Neuronal stem cell (in vitro differentiated cells): ENCODE data around the gene GLDN.
"Not testable (repeated sequence)": the region's sequence is repeated elsewhere in the genome, so short reads cannot be mapped to it uniquely, and the experiment has no call there.

Experiments
- DNase-seq: peaks from one replicate; pipeline ENCODE4 v3.0.0-alpha.2; 2013; ENCODE audit warnings: low spot score
- H2AFZ ChIP-seq: one replicate; pipeline ENCODE4 v1.6.1; 2013; ENCODE audit warnings: mild to moderate bottlenecking, low read length, inconsistent platforms
- H2AK5ac ChIP-seq: 2 replicates; pipeline ENCODE4 v1.6.1; 2013; ENCODE audit warnings: low read depth, mild to moderate bottlenecking, inconsistent platforms, low read length, moderate library complexity, mixed read lengths
- H2BK120ac ChIP-seq: 2 replicates; pipeline ENCODE4 v1.6.1; 2013; ENCODE audit warnings: low read depth, mild to moderate bottlenecking, inconsistent platforms, low read length, moderate library complexity, mixed read lengths
- H2BK12ac ChIP-seq: one replicate; pipeline ENCODE4 v1.6.1; 2013; ENCODE audit warnings: low read length, inconsistent platforms
- H2BK15ac ChIP-seq: 2 replicates; pipeline ENCODE4 v1.6.1; 2013; ENCODE audit warnings: mild to moderate bottlenecking, low read length, inconsistent platforms, mixed read lengths
- H2BK5ac ChIP-seq: one replicate; pipeline ENCODE4 v1.6.1; 2013; ENCODE audit warnings: inconsistent platforms, mild to moderate bottlenecking, low read length, moderate library complexity
- H3K14ac ChIP-seq: one replicate; pipeline ENCODE4 v1.6.1; 2013; ENCODE audit warnings: low read length, inconsistent platforms
- H3K18ac ChIP-seq: 2 replicates; pipeline ENCODE4 v1.6.1; 2013; ENCODE audit warnings: low read length, inconsistent platforms
- H3K23ac ChIP-seq: 2 replicates; pipeline ENCODE4 v1.6.1; 2013; ENCODE audit warnings: low read depth, mild to moderate bottlenecking, mixed read lengths, low read length, inconsistent platforms; ENCODE audit not compliant: poor library complexity
- H3K27ac ChIP-seq: replicated peaks from 3 replicates; pipeline ENCODE4 v1.5.1; 2013; ENCODE audit warnings: low read length, inconsistent platforms
- H3K27me3 ChIP-seq, 3 experiments: 2 replicates each; pipeline ENCODE4 v1.6.1; 2013; ENCODE audit warnings: low read length in 3 of 3, mild to moderate bottlenecking in 2 of 3, inconsistent platforms in 1 of 3, low read depth in 1 of 3, mixed read lengths in 1 of 3, moderate library complexity in 1 of 3; ENCODE audit not compliant: control insufficient read depth in 3 of 3, insufficient read depth in 3 of 3
- H3K36me3 ChIP-seq, 2 donors: replicated peaks in 1 of 2; 2 replicates each; pipeline ENCODE4 v1.6.1; 2013; ENCODE audit warnings: low read length in 2 of 2; ENCODE audit not compliant: control insufficient read depth in 2 of 2, insufficient read depth in 2 of 2
- H3K4ac ChIP-seq: 2 replicates; pipeline ENCODE4 v1.6.1; 2013; ENCODE audit warnings: inconsistent platforms, mild to moderate bottlenecking, low read length, moderate library complexity
- H3K4me1 ChIP-seq, 2 donors: 1 replicate in 1 of 2; 2 replicates in 1 of 2; pipeline ENCODE4 v1.6.1; 2013; ENCODE audit warnings: low read length in 2 of 2, low read depth in 1 of 2; ENCODE audit not compliant: control insufficient read depth in 2 of 2, insufficient read depth in 1 of 2
- H3K4me2 ChIP-seq: one replicate; pipeline ENCODE4 v1.6.1; 2013; ENCODE audit warnings: mild to moderate bottlenecking, low read length, inconsistent platforms; ENCODE audit not compliant: insufficient read depth, poor library complexity, severe bottlenecking
- H3K4me3 ChIP-seq, 2 donors: 2 replicates each; pipeline ENCODE4 v1.5.1; 2013; ENCODE audit warnings: low read length in 2 of 2, mild to moderate bottlenecking in 2 of 2, inconsistent platforms in 1 of 2, moderate library complexity in 1 of 2
- H3K79me1 ChIP-seq: one replicate; pipeline ENCODE4 v1.6.1; 2013; ENCODE audit warnings: low read depth, mild to moderate bottlenecking, inconsistent platforms, low read length, moderate library complexity
- H3K9ac ChIP-seq: one replicate; pipeline ENCODE4 v1.6.1; 2013; ENCODE audit warnings: mild to moderate bottlenecking, low read depth, low read length, inconsistent platforms; ENCODE audit not compliant: poor library complexity
- H3K9me3 ChIP-seq, 2 donors: replicated peaks in 1 of 2; 2 replicates each; pipeline versions ENCODE3 to v1.6.1; 2013; ENCODE audit warnings: low read length in 2 of 2, mild to moderate bottlenecking in 2 of 2, inconsistent platforms in 1 of 2, low read depth in 1 of 2, mixed read lengths in 1 of 2, moderate library complexity in 1 of 2; ENCODE audit not compliant: control insufficient read depth in 2 of 2, insufficient read depth in 1 of 2
- H4K8ac ChIP-seq: one replicate; pipeline ENCODE4 v1.6.1; 2013; ENCODE audit warnings: low read depth, mild to moderate bottlenecking, inconsistent platforms, low read length, moderate library complexity
- H4K91ac ChIP-seq: one replicate; pipeline ENCODE4 v1.6.1; 2013; ENCODE audit warnings: low read length, low read depth, mild to moderate bottlenecking, inconsistent platforms; ENCODE audit not compliant: poor library complexity
- WGBS, 2 donors: extraction: QIAGEN DNeasy Blood & Tissue Kit; methylation state at CpG; one replicate each; pipeline ENCODE4 v1.1.7; 2013; ENCODE audit warnings: missing lambda C conversion rate in 2 of 2, mixed read lengths in 1 of 2; ENCODE audit not compliant: insufficient read length in 2 of 2, insufficient replicate concordance in 1 of 2; ENCODE audit errors: extremely low coverage in 2 of 2; 5-methylcytosine and 5-hydroxymethylcytosine counted together

Gene GLDN

DNA sequence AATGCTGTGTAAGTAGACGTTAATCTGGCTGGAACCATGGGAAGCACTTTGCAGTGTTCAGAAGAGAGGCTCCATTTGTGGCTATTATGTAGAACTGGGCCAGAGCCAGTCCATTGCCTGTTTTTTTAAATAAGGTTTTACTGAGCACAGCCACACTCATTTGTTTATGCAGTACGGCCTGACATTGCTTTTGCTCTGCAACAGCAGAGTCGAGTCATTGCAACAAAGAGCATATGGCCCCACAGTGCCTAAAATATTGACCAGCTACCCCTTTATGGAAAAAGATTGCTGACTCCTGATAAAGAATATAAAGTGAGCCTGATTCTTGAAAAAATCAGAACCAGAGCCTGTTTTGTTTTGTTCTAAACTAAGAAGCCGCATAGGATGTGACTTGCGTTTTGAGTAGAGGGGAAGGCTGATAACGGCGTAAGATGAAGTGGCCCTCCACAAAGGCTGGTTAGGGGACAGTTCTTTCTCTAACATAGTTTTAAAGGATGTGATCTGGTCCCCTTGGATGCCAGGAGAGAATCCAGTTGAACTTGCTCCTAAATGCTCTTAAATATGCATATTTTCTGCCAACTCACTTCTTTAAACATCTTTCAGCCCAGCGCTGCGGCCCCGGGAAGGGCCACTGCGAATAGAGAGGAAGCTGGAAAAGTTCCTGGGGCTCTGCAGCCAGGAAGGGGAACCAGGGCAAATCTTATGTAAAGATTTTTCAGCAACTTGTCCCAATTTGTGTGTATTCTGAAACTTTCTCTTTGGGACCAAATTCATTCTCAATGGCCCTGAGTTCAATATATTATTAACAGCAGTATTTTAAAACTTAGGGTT lies 64.5 kb downstream of the GLDN start:
- no CpG with 5 or more reads among the region's 11 CpGs for WGBS, 2 donors
- Histone ChIP-seq H2BK15ac (no peak overlapping the region), H3K14ac (no peak overlapping the region), H4K91ac (no peak overlapping the region), H2BK12ac (no peak overlapping the region), H3K9ac (no peak overlapping the region), H3K18ac (no peak overlapping the region), H2BK120ac (no peak overlapping the region), H2BK5ac (no peak overlapping the region), H3K79me1 (no peaks in the 10 kb centered on the region), H3K23ac (no peak overlapping the region), H3K4me1 (no peaks in the 10 kb centered on the region), H2AFZ (no peak overlapping the region), H4K8ac (no peak overlapping the region), H3K36me3 (no peaks in the 10 kb centered on the region), H3K4ac (no peak overlapping the region), H3K4me3 (no peak overlapping the region), H3K27ac (no peak overlapping the region), H3K27me3 (peaks cover 0 to 6% (median 0%) of the 10 kb centered on the region in 3 experiments), H3K9me3 (no peaks in the 10 kb centered on the region), H2AK5ac (no peak overlapping the region), H3K4me2 (no peak overlapping the region)
- no peak for DNase-seq

GRCh38 chr15:51414256-51414860 lies 72.9 kb downstream of the GLDN start:
- no peak overlapping the region for H3K4ac ChIP-seq
- H3K18ac ChIP-seq = no peak overlapping the region
- H2BK12ac ChIP-seq = no peak overlapping the region
- no peaks in the 10 kb centered on the region for H3K36me3 ChIP-seq
- no peak overlapping the region for H2AFZ ChIP-seq
- WGBS, 2 donors = no CpG with 5 or more reads among the region's 4 CpGs
- no peak overlapping the region for H4K8ac ChIP-seq
- H3K9me3 ChIP-seq = no peaks in the 10 kb centered on the region
- H3K79me1 ChIP-seq = no peaks in the 10 kb centered on the region
- no peak overlapping the region for H4K91ac ChIP-seq
- no peak overlapping the region for H3K4me2 ChIP-seq
- no peak for DNase-seq
- H3K9ac ChIP-seq = no peak overlapping the region
- H2BK5ac ChIP-seq = no peak overlapping the region
- no peak overlapping the region for H3K4me3 ChIP-seq
- no peak overlapping the region for H3K27ac ChIP-seq
- no peak overlapping the region for H2BK120ac ChIP-seq
- H2BK15ac ChIP-seq = no peak overlapping the region
- no peaks in the 10 kb centered on the region for H3K4me1 ChIP-seq
- no peak overlapping the region for H3K14ac ChIP-seq
- no peak overlapping the region for H3K23ac ChIP-seq
- no peak overlapping the region for H2AK5ac ChIP-seq
- H3K27me3 ChIP-seq = peaks cover 0 to 6% (median 0%) of the 10 kb centered on the region in 3 experiments

GRCh38 chr15:51416129-51416528 lies 74.7 kb downstream of the GLDN start:
- Histone ChIP-seq H3K14ac (no peak overlapping the region), H3K18ac (no peak overlapping the region), H3K79me1 (no peaks in the 10 kb centered on the region), H2AK5ac (no peak overlapping the region), H2AFZ (no peak overlapping the region), H3K4ac (no peak overlapping the region), H3K23ac (no peak overlapping the region), H4K8ac (no peak overlapping the region), H2BK15ac (no peak overlapping the region), H3K27ac (no peak overlapping the region), H3K9me3 (no peaks in the 10 kb centered on the region), H3K4me1 (no peaks in the 10 kb centered on the region), H3K4me2 (no peak overlapping the region), H2BK5ac (no peak overlapping the region), H2BK120ac (no peak overlapping the region), H3K9ac (no peak overlapping the region), H2BK12ac (no peak overlapping the region), H3K4me3 (no peak overlapping the region), H3K36me3 (no peaks in the 10 kb centered on the region), H3K27me3 (no peaks in the 10 kb centered on the region), H4K91ac (no peak overlapping the region)
- no peak for DNase-seq
- WGBS, 2 donors = no CpG with 5 or more reads among the region's 4 CpGs

DNA sequence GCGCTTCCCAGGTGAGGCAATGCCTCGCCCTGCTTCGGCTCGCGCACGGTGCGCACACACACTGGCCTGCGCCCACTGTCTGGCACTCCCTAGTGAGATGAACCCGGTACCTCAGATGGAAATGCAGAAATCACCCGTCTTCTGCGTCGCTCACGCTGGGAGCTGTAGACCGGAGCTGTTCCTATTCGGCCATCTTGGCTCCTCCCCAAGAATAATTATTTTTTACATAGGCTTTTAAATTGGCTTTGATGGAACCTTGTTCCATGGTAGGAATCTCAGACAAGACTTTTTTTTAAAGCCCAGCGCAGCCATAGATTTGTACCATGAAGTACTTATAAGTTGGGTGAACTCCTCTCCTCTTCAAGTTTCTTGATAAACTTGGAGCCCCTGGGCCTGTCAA lies 81.6 kb downstream of the GLDN start:
- not testable (repeated sequence) for H3K14ac ChIP-seq, DNase-seq

More for the DNA sequence above, 81.6 kb downstream of the GLDN start:
- not testable (repeated sequence) for H4K8ac ChIP-seq, H2BK5ac ChIP-seq, H3K36me3 ChIP-seq, H2BK12ac ChIP-seq, H3K4me3 ChIP-seq, H3K27ac ChIP-seq, H3K18ac ChIP-seq, H3K4me1 ChIP-seq, H3K9ac ChIP-seq, H2BK120ac ChIP-seq, H3K9me3 ChIP-seq, H3K27me3 ChIP-seq, H3K79me1 ChIP-seq, H4K91ac ChIP-seq, H2AFZ ChIP-seq, H3K23ac ChIP-seq, H2AK5ac ChIP-seq, H3K4me2 ChIP-seq, H3K4ac ChIP-seq, H2BK15ac ChIP-seq
- WGBS, 2 donors = no CpG with 5 or more reads among the region's 16 CpGs
